ENCODE data around the gene MS4A10.

DNA sequence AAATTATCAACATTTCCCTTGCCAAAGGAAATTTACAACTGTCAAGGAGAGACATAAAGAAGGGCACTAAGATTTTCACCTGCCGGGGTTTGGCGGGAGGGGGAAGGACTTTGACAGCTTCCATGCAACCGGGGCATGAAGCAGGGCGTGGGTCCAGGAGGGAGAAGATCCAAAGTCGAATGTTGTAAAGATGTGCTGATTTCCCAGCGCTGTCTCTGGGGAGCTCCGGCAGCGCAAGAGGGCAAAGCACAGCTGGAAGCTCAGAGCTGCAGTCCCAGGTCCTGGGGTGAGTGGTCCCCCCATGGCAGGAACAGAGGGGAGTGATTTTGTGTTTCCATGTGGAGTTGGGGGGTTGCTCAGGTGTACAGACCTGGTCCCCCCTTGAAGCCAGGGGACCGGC is at the start of gene MS4A10:
- TF ChIP-seq, protein P1, sequence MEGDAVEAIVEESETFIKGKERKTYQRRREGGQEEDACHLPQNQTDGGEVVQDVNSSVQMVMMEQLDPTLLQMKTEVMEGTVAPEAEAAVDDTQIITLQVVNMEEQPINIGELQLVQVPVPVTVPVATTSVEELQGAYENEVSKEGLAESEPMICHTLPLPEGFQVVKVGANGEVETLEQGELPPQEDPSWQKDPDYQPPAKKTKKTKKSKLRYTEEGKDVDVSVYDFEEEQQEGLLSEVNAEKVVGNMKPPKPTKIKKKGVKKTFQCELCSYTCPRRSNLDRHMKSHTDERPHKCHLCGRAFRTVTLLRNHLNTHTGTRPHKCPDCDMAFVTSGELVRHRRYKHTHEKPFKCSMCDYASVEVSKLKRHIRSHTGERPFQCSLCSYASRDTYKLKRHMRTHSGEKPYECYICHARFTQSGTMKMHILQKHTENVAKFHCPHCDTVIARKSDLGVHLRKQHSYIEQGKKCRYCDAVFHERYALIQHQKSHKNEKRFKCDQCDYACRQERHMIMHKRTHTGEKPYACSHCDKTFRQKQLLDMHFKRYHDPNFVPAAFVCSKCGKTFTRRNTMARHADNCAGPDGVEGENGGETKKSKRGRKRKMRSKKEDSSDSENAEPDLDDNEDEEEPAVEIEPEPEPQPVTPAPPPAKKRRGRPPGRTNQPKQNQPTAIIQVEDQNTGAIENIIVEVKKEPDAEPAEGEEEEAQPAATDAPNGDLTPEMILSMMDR (IDR thresholded peaks at IDR 0.05), result no peak
- no peak for TF ChIP-seq POLR2A (IDR thresholded peaks at IDR 0.05)
- TF ChIP-seq POLR2AphosphoS5 (IDR thresholded peaks at IDR 0.05), result no peak
